ENCODE data around the gene ESRRG. TPM values are rescaled to one million over a fixed set of nuclear protein-coding genes. Genes with fewer than 3 reads are reported as not detected.

ESRRG gene
- total and polyA plus RNA-seq, 2 donors (not counting 1 experiment from before 2014, with no cell fraction given), result 0.15 to 0.83 TPM

DNA sequence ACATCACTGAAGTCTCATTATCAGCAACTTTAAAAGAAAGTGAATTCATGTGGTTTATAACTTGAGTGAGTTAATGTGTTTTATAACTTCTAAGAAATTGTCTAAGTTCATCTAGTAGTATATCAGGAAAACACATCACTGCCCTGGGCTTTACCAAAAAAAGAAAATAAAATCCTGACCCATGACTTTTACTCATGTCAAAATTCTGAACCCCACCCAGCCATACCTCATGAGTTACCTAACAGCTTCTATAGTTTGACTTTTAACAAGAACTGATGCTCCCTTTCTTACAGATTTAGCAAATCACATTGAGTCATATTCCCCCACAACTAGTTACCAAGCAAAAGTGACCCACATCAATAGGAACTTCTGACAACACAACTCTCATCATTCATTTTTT is 57.4 kb downstream of the ESRRG start:
- TF ChIP-seq, protein P1, sequence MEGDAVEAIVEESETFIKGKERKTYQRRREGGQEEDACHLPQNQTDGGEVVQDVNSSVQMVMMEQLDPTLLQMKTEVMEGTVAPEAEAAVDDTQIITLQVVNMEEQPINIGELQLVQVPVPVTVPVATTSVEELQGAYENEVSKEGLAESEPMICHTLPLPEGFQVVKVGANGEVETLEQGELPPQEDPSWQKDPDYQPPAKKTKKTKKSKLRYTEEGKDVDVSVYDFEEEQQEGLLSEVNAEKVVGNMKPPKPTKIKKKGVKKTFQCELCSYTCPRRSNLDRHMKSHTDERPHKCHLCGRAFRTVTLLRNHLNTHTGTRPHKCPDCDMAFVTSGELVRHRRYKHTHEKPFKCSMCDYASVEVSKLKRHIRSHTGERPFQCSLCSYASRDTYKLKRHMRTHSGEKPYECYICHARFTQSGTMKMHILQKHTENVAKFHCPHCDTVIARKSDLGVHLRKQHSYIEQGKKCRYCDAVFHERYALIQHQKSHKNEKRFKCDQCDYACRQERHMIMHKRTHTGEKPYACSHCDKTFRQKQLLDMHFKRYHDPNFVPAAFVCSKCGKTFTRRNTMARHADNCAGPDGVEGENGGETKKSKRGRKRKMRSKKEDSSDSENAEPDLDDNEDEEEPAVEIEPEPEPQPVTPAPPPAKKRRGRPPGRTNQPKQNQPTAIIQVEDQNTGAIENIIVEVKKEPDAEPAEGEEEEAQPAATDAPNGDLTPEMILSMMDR (conservative IDR thresholded peaks at IDR 0.05 in 1 of 2, IDR thresholded peaks at IDR 0.05 in 1 of 2; ENCODE audit: low read depth in 1 of 2, low read length in 2 of 2), result no peak
- no peak for TF ChIP-seq EZH2 (IDR thresholded peaks at IDR 0.05; ENCODE audit: low read length, missing control alignments)
- Histone ChIP-seq H3K4me2 (ENCODE audit: extremely low read depth, insufficient read depth, low read length) (no peak overlapping the region), H3K4me1 (ENCODE audit: control insufficient read depth, extremely low read depth, insufficient read depth, low read length) (no peaks in the 10 kb centered on the region), H3K27me3 (ENCODE audit: control insufficient read depth, insufficient read depth, low read length) (no peaks in the 10 kb centered on the region), H3K27ac (ENCODE audit: insufficient read depth, low read length) (no peak overlapping the region), H2AFZ (ENCODE audit: low read length) (no peak overlapping the region), H3K36me3 (ENCODE audit: control insufficient read depth, insufficient read depth, low read length) (no peaks in the 10 kb centered on the region), H3K9me3 (ENCODE audit: control insufficient read depth, insufficient read depth, low read depth, low read length) (no peaks in the 10 kb centered on the region), H3K4me3 (replicated peaks in 1 of 4; ENCODE audit: control extremely low read depth in 1 of 4, insufficient read depth in 1 of 4, low read depth in 3 of 4, low read length in 4 of 4) (no peak overlapping the region), H3K9ac (ENCODE audit: insufficient read depth, low read length) (no peak overlapping the region), H4K20me1 (ENCODE audit: control insufficient read depth, extremely low read depth, insufficient read depth, low read length) (no peaks in the 10 kb centered on the region), H3K79me2 (ENCODE audit: control insufficient read depth, insufficient read depth, low read length) (no peaks in the 10 kb centered on the region)
- no peak for DNase-seq (ENCODE audit: low read depth in 2 of 2)

DNA sequence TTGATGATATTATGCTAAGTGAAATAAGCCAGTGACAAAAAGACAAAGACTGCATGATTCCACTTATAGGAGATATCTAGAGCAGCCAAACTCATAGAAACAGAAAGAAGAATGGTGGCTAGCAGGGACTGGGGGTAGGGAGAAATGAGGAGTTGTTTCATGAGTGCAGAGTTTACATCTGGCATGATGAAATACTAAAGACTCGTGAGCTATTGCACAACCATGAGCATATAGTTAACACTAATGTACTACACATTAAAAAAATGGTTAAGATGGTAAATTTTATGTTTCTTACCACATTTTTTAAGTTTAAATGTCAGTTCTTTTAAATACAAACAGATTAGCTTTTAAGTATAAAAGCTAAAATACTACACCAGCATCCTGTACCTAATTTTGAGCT is 57.8 kb downstream of the ESRRG start:
- Histone ChIP-seq H3K4me3 (replicated peaks in 1 of 4; ENCODE audit: control extremely low read depth in 1 of 4, insufficient read depth in 1 of 4, low read depth in 3 of 4, low read length in 4 of 4) (no peak overlapping the region), H3K4me2 (ENCODE audit: extremely low read depth, insufficient read depth, low read length) (no peak overlapping the region), H3K36me3 (ENCODE audit: control insufficient read depth, insufficient read depth, low read length) (no peaks in the 10 kb centered on the region), H3K27ac (ENCODE audit: insufficient read depth, low read length) (no peak overlapping the region), H2AFZ (ENCODE audit: low read length) (no peak overlapping the region), H4K20me1 (ENCODE audit: control insufficient read depth, extremely low read depth, insufficient read depth, low read length) (no peaks in the 10 kb centered on the region), H3K9me3 (ENCODE audit: control insufficient read depth, insufficient read depth, low read depth, low read length) (no peaks in the 10 kb centered on the region), H3K27me3 (ENCODE audit: control insufficient read depth, insufficient read depth, low read length) (no peaks in the 10 kb centered on the region), H3K9ac (ENCODE audit: insufficient read depth, low read length) (no peak overlapping the region), H3K4me1 (ENCODE audit: control insufficient read depth, extremely low read depth, insufficient read depth, low read length) (no peaks in the 10 kb centered on the region), H3K79me2 (ENCODE audit: control insufficient read depth, insufficient read depth, low read length) (no peaks in the 10 kb centered on the region)
- TF ChIP-seq EZH2 (IDR thresholded peaks at IDR 0.05; ENCODE audit: low read length, missing control alignments), result no peak
- TF ChIP-seq, protein P1 (conservative IDR thresholded peaks at IDR 0.05 in 1 of 2, IDR thresholded peaks at IDR 0.05 in 1 of 2; ENCODE audit: low read depth in 1 of 2, low read length in 2 of 2), result no peak
- peak in 1 of 2 donors; percentile 94 for DNase-seq (ENCODE audit: low read depth in 2 of 2)

DNA sequence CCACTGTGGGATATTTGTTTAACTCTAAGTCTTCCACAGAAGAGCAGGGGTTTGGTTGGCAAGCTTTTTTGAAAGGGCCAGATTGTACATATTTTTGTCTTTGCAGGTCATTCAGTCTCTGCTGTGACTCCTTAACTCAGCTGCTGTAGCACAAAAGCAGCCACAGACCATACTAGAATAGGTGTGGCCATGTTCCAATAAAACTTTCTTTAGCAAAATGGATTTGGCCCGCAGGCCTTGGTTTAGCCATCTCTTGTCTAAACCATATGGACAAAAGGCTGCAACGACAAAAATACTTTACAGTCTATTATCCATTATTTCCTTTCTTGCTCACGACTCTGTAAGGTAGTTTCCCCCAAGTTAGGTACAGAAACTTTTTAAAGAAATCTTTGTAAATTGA is 60.5 kb downstream of the ESRRG start:
- TF ChIP-seq, protein P1 (conservative IDR thresholded peaks at IDR 0.05 in 1 of 2, IDR thresholded peaks at IDR 0.05 in 1 of 2; ENCODE audit: low read depth in 1 of 2, low read length in 2 of 2), result no peak
- no peak for TF ChIP-seq EZH2 (IDR thresholded peaks at IDR 0.05; ENCODE audit: low read length, missing control alignments)
- Histone ChIP-seq H2AFZ (ENCODE audit: low read length) (no peak overlapping the region), H3K4me2 (ENCODE audit: extremely low read depth, insufficient read depth, low read length) (no peak overlapping the region), H3K27me3 (ENCODE audit: control insufficient read depth, insufficient read depth, low read length) (no peaks in the 10 kb centered on the region), H3K4me1 (ENCODE audit: control insufficient read depth, extremely low read depth, insufficient read depth, low read length) (no peaks in the 10 kb centered on the region), H4K20me1 (ENCODE audit: control insufficient read depth, extremely low read depth, insufficient read depth, low read length) (no peaks in the 10 kb centered on the region), H3K9me3 (ENCODE audit: control insufficient read depth, insufficient read depth, low read depth, low read length) (no peaks in the 10 kb centered on the region), H3K9ac (ENCODE audit: insufficient read depth, low read length) (no peak overlapping the region), H3K27ac (ENCODE audit: insufficient read depth, low read length) (no peak overlapping the region), H3K36me3 (ENCODE audit: control insufficient read depth, insufficient read depth, low read length) (no peaks in the 10 kb centered on the region), H3K4me3 (replicated peaks in 1 of 4; ENCODE audit: control extremely low read depth in 1 of 4, insufficient read depth in 1 of 4, low read depth in 3 of 4, low read length in 4 of 4) (no peak overlapping the region), H3K79me2 (ENCODE audit: control insufficient read depth, insufficient read depth, low read length) (no peaks in the 10 kb centered on the region)
- DNase-seq (ENCODE audit: low read depth in 2 of 2), result no peak

Data from fibroblast of lung (primary cell).